Renal pelvis (tissue), 4 donors: ENCODE results near the gene GPBAR1. TPM values are rescaled to one million over a fixed set of nuclear protein-coding genes. Genes with fewer than 3 reads are reported as not detected.
A peak's percentile ranks its signal among the peaks of the same experiment; 100 is the strongest.

Experiments
- DNase-seq: peaks from one replicate; pipeline ENCODE4 v3.0.0-alpha.2; 2013
- polyA plus RNA-seq, 3 donors: library from polyadenylated mRNA; unstranded; fragments of 120-200 nt; gene quantifications; one replicate each; pipeline ENCODE4 v1.2.1, GENCODE V29; 2013; ENCODE audit not compliant: insufficient read length in 3 of 3

The GPBAR1 gene
- polyA plus RNA-seq, 3 donors, result 1.8 to 2.7 (median 2.2) TPM

DNA sequence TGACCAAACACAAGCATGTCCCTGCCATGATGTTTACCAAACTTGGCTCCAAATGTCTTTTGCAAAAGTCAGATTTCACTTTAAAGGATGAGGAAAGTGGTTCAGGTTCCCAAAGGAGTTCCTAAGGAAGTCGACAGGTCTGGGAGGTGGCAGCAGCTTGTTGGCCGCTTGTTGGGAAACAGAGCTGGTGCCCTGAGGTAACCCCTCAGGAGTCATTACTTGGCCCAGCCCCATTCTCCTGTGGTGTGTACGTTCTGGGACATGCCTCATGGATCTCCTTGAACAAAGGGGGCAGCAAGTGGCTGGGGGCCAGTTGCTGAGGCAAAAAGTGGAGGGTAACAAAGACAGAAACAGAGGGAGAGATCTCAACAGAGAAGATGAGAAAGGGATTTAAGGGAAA lies 20.6 kb downstream of the GPBAR1 start:
- DNase-seq, result no peak

DNA sequence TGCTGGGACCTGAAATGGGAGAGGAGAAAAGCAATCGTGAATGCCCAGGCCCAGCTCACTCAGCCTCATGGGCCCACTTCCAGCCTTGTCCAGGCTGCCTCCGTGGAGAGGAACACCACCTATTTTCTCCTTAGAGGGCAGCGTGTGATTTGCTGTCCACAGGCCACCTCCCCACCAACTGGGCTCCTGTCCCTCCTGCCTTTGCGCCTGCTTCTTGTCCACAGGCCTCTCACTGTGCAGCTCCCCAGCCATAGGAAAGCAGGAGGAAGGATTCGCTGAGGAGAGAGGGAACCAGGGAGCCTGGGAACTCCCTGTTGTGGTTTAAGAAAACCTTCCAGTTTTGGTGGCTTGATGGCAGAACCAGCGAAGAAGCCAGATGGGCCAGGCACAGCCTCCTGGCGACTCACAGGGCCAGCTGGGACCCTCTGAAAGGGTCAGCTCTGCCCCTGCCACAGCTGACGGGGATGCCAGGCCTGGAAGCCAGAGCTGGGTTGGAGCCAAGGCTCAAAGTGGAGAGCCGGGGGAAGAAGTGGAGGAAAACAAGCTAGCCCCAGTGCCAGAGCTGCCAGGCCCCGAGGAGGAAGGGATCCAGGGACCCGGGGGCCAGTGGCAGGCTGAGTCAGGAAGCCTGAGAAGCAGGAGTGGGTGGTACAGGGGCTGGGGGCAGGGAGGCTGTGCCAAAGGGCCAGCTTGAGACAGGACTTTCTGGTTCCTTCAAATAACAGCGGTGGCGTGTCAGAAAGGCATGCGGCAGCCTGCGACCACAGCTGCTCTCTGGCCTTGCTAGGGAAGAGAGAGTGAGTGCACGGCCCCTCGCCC lies 21.6 kb downstream of the GPBAR1 start:
- no peak for DNase-seq

DNA sequence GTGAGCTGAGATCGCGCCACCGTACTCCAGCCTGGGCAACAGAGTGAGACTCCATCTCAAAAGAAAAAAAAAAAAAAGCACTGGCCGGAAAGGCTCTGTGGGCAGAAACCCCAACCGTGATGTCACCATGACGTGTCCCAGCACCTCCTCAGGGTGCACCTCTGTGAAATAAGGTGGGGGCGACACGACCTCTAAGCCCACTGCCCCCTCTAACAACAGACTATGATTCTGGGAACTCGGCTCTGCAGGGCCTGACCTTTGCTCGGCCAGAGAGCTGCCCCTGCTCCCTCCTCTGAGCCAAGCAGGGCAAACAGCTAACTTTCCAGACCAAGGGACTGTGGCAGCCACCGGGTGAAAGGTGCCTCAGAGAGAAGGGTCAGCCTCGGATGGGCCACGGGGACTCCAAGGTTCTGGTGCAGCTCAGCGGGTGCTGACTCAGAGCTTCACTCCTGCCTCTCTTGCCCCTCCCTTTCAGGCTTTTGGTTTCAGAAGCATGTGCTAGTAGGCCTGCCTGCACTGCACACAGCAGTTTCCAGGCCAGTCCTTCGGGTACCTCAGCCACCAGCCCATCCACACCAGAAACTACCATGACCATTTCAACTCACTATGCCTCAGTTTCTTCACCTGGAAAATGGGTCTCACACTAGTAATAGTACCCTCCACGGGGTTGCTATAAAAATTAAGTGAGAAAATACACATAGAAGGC lies 23.4 kb downstream of the GPBAR1 start:
- no peak for DNase-seq

DNA sequence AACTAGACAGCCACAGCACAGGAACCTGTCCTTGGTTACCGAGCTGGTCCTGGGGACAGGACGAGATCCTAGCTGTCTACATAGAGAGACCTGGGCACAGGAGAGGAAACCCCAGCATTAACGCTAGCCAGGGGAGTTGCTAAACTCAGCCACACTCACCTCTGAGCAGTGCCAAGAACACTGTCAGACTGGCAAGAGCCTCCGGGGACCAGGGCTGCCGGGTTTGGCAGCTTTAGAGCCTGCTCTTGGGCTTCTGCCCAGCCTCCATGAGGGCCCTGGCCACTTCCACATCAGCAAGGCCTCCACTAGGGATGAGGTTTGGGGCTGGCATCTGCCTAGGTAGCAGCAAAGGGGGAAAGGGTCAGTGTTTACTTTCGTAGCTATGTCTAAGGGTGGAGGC lies 24.8 kb downstream of the GPBAR1 start:
- no peak for DNase-seq

DNA sequence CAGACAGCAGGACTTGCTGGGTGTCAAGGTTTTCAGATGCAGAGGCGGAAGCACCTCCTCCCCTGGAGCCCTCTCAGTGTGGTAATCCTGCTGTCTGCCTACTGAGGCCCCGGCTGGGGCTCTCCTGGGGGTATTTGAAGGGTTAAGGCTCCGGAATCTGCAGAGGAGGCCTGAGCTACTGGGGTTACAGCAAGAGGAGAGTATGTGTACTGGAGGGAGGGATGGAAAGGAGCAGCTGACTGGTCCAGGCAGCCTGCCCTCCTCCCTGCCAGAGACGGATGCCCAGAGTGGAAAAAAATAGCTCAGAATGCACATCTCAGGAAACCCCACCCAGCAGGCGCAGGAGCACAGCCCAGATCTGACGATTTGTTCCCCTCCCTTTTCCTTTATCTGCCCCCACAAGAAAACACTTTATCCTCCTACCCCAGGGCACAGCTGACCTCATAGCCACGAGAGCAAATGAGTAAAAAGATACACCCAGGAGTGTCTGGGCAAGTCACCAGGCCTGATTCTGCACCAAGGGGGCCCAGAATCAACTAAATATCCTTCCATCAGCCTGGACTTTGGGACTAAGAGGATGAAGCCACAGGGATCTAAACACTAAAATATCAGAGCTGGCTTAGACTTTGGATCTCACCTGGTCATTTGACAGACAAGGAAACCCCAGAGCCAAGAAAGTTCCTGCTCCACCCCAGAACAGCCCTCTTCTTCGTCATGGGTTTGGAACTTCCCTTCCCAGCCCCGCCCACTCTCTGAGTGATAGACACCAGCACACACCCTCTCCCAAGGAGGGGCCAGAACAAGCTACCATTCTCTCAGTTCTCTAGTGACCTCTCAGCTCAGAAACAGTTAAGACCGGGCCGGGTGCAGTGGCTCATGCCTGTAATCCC lies 26.0 kb downstream of the GPBAR1 start:
- DNase-seq, result peak; percentile 71

DNA sequence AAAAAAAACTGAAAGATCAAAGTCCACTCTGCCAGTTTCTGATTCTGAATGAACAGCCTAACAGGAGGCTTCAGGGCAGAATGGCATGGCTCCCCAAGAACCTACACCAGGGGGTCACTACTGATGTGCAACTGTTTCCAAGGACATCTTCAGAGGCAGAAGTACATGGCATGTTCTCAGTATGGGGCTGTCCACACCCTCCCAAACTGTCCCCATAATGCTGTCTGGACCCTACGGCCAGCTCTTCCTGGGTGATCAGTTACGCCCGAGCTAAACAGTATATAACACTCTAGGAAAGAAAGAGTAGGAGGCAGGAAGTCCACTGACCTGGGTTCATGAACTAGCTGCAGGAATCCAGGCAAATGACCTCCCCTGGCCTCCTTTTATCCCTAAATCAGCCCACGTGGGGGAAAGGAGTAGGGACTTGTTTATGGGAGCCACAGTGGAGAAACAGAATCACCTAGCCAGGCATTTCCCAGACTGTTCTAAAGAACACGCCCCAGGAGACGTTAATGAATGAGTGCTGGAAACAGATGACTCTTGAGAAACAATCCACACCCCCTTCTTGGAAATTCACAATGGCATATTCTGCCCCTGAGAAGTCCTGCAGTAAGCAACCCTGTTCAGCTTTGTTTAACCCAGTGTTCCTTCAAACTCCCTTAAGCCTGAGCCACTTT lies 29.0 kb downstream of the GPBAR1 start:
- DNase-seq, result no peak

DNA sequence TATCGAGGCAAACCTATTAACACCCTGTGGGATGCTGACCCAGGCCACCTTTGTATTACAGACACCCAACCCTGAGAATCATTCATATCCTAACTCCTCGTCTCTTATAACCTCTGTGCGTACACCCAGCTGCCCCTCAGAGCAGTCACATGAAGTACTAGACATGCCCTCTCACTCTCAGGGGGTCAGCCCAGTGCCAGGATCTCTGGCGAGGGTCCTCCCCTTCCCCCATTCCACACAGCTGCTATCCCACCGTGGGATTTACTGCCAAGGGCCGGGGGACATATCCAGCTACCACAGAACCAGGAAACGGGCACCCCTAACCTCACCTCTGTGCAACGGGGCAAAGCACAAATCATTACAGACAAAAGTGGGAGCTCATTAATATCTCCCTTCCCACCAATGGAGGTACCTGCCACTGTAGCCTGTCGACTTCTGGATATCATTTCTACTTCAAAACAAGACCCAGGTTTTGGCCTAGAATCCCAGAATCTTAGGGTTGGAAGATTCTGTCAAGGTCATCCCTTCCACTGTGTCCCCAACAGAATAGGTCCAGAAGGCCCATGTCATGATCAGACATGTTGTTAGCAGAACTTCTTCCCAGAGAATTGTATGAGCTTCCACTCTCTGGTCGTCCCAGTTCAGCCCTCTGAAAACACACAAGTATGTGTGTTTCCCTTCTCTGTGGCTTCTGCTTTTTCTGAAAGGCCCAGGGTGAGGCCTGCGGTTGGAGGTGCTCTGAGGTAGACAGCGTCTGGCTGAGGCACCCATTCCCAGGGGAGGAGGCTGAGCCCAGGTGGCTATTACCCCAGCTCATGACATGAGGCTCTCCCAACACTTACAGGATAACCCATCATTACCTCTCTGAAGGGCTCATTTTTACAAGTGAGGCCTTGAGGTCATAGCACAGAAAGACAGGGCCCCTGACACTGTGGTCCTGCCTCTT lies 29.8 kb downstream of the GPBAR1 start:
- DNase-seq, result no peak

DNA sequence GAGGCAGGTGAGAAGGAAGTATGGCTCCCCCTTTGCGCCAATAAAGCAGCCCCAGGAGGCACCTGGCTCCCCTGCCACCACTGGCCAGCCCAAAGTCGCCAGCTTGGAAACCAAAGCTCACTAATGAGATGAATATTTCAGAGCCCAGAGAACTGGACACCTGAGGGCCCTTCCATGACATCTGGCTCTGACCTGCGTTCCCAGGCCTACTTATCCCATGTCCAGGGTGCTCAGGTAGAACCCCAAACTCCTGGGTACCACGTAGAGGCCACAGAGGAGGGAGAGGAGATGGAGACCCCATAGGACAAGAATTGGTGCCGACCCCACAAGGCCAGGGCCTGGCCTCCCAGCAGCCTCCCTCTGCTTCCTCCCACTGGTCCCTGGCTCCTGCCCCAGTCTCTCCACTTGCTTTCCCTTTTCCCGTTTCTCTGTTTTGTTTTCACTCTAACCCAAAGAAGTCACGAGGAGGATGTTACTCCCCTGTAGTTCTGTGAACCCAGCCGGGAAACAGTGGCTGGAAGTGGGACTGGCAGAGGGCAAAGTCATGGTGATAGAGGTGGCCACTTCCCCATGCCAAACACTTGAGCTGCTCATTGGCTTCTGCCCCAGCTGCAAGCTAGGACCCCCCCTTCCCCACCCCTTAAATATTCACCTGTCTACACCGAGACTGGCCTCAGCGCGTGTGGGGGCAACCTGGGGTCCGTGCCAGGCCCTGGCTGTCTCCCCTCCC lies 30.7 kb downstream of the GPBAR1 start:
- no peak for DNase-seq

DNA sequence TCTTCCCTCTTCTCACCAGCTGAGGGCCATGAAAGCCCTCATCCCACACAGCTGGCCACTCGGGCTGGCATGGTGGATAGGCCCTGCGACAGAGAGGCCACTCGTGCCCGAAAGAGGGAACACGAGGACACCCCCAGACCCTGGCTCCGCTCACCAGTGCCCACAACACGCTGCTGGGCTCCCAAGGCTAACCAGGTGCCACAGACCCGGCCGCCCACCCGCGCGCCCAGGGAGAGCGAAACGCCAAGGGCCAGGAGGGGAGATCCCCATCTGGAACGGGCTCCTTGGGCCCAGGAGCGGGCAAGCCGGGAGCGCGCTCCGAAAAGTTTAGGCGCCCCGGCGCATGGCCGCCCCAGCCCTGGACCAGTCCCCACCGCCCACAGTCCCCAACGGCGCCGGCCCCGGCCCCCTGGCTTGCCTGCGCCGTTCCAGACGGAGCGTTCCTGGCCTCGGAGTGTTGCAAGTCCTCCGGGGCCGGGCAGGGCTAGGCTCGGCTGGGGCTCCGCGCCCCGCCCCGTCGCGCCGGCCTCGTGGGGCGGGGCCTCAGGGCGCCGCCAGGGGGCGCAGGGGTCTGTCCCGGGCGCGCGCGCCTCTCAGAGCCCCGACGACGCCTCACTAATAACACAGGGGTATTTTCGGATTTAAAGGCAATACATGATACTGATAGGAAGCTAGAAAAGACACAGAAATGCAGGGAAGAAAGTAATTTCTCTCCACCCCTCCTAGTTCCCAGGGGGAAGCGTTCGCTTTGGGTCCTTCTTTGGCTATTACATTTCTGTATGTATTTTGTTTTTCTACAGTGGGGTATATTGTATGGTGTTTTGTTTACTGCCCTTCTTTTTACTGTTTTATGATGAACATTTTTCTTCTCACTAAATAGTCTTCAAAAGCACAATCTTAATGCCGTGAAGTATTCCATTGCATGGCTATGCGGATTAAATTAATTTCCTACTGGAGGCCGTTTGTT lies 31.5 kb downstream of the GPBAR1 start, which contains the start of gene TMBIM1:
Gene TMBIM1 (minus strand): TSS at position 456 of the 967 bp plus-strand sequence. CDS start 10,362 bp downstream, outside the sequence.
- no peak for DNase-seq

DNA sequence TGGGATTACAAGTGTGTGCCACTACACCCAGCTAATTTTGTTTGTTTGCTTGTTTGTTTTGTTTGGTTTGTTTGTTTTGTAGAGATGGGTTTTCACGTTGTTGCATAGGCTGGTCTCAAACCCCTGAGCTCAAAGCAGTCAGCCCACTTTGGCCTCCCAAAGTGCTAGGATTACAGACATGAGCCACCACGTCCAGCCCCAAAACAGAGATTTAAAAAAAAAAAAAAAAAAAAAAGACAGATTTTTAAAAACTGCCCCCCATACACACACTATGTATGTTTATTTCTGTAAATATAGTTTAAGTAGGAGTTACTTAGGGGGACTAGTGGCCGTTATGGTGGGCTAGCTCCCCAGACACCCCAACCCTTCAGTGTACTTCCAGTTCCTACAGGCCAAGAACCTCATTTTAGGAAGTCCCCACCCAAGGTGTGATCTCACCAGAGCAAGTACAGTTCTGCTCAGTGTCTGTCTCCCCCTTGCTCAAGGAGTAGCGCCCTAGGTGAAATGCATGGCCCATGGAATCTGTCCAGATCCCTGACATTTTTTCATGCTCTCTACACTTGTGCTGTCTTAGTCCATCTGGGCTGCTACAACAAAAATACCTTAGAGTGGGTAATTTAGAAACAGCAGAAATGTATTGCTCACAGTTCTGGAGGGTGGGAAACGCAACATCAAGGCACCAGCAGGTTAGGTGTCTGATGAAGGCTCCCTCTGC lies 33.1 kb downstream of the GPBAR1 start:
- DNase-seq, result no peak

DNA sequence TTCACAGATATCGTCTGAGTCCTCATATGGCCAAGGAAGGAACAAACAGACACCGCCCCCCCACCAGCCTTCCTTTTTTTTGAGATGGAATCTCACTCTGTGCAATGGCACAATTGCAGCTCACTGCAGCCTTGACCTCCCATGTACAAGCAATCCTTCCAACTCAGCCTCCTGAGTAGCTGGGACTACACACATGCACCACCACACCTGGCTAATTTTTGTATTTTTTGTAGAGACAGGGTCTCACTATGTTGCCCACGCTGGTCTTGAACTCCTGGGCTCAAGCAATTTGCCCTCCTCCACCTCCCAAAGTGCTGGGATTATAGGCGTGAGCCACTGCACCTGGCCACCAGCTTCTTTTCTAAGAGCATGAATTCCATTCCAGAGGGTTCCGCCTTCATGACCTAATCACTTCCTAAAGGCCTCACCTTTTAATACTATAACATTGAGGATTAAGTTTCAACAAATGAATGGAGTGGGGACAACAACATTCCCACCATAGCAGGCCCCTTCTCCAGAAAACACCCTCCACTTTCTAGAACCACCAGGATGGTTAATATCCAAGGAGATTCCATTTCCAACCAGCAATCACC lies 33.7 kb downstream of the GPBAR1 start:
- DNase-seq, result no peak

DNA sequence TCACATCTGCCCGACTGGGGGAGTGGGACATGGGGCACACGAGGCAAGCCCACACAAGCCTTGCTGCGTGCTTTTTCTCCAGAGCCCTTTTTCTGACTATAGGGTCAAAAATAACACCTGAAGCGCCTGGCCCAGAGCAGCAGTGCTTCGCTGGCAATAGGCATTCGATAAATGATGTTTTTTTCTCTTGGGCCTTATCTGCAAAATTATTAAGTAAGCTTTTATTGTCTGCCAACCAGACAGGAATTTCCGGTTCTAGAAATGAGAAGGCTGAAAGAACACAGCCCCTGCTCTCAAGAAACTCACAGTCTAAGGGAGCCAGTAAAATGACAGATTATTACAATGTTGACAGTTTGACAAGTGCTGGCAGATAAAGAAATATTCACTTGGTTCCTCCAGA lies 34.2 kb downstream of the GPBAR1 start:
- no peak for DNase-seq

DNA sequence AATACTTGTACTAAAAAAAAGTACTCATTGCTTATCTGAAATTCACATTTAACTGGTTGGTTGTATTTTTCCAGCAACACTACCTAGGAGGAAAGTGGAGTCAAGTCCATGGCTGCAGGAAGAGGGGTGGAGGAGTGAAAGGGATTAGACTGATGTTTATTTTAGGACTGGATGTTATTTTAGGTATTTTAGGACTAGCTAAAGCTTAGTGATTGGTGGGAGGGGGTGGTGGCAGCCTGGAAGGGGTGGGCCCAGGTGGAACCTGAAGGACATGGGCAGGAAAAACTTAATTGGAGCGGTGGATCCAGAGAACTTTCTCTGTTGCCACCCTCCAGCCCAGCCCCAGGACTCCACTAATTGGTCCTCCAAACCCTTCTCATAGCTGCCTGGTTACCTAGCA lies 35.4 kb downstream of the GPBAR1 start:
- no peak for DNase-seq

DNA sequence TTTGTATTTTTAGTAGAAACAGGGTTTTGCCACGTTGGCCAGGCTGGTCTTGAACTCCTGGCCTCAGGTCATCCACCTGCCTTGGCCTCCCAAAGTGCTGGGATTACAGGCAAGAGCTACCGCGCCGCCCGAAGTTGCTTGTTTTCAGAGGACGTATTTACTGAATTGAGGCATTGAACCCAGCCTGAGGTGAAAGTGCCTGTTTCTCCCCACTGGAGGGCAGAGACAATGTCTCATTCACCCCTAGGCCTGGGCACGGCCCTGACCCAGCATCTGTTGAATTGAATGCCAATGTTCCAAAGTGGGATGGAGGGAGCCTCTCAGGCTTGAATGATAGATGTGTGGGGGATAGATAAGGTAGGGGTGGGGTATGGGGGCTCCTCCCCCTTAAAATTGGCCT lies 36.0 kb downstream of the GPBAR1 start:
- DNase-seq, result no peak

DNA sequence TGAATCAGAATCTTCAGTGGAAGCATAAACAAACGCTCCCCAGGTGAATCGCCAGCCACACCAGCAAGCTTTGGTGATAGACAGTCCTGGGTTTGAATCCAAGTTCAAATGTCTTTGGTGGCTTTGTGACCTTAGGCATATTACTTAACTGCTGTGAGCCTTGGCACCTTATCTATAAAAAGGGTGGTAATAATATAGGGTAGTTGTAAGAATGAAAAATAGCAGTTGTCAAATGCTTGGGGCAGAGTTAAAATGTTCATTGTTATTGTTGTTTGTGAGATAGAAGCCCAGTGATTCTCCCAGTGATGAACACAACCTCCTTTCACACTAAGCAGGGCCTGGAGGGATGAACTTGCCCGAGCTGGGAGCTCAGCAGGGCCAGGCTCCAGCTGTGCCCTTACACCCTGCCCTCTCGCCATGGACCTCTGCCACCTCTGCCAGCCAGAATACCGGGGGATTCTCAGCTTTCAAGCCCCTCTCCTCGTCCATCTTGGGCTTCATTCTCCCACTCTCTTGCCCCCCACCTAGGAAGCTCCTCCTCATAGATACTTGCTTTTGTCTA lies 37.6 kb downstream of the GPBAR1 start:
- no peak for DNase-seq

DNA sequence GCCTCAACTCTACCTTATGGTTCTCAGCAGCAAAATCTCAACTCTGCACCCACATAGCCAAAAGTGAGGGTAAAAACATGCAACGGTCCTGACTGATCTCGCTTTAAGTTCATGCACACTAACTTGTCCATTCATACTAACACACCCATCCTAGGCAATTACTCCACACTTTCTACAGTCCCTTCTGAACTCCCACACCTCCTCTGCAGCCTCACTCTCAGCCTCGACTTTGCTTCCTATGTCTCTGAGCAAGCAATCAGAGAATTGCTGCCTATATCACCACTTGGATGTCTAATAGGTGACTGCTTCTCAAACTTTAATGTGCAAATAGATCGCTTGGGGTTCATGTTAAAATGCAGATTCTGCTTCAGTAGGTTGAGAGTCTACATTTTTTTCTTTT lies 39.3 kb downstream of the GPBAR1 start:
- DNase-seq, result no peak

DNA sequence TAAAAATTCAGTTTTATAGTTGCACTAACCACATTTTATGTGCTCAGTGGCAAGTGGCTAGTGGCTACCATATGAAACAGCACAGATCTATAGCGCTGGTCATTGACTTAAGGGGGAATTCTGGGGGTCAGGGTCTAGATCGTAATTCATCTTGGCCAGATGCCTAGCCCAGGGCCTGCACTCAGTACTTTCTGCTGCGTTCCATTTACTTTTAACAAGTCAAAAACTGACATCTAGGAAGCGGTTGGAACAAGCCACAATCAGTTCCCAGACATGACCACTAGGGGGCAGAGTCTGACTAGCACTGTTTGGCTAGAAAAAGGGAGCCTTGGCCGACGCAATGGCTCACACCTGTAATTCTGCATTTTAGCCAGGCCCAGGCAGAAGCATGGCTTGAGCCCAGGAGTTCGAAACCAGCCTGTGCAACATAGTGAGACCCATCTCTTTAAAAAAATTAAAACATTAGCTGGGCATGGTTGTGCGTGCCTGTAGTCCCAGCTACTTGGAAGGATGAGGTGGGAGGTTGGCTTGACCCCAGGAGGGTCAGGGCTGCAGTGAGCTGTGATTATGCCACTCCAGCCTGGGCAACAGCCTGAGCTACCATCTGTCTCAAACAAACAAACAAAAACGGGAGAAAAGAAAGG lies 40.5 kb downstream of the GPBAR1 start:
- DNase-seq, result peak; percentile 91
